Neural cell (in vitro differentiated cells): ENCODE results near the gene CHP1. TPM values are rescaled to one million over a fixed set of nuclear protein-coding genes. Genes with fewer than 3 reads are reported as not detected.

ENCODE experiments used
- H2AFZ ChIP-seq: fragments of 200-600, 300-800 bp; sonication (generic), shearing (Covaris generic); 2 replicates; pipeline ENCODE4 v1.6.0; 2014; ENCODE audit warnings: low read depth, mild to moderate bottlenecking, antibody characterized with exemption, low read length, moderate library complexity
- H3F3A ChIP-seq: fragments of 200-600 bp; shearing (Covaris generic); 2 replicates; pipeline ENCODE4 v1.6.1; 2016; ENCODE audit warnings: mild to moderate bottlenecking, moderate library complexity, mixed read lengths, antibody characterized with exemption, low read length; ENCODE audit not compliant: insufficient read depth, poor library complexity, severe bottlenecking
- H3K27ac ChIP-seq: fragments of 200-600, 300-800 bp; sonication (generic), shearing (Covaris generic); 2 replicates; pipeline ENCODE4 v1.5.1; 2014; ENCODE audit warnings: mild to moderate bottlenecking, low read length, moderate library complexity
- H3K27me3 ChIP-seq: fragments of 300-800, 200-600 bp; sonication (generic), shearing (Covaris generic); 2 replicates; pipeline ENCODE4 v1.6.0; 2014; ENCODE audit warnings: mild to moderate bottlenecking, low read depth, low read length, moderate library complexity; ENCODE audit not compliant: insufficient read depth
- H3K36me3 ChIP-seq: fragments of 300-800, 200-600 bp; sonication (generic), shearing (Covaris generic); 2 replicates; pipeline ENCODE4 v1.5.1; 2014; ENCODE audit warnings: mild to moderate bottlenecking, antibody characterized with exemption, low read length, moderate library complexity; ENCODE audit not compliant: insufficient read depth
- H3K4me2 ChIP-seq: fragments of 300-800, 200-600 bp; sonication (generic), shearing (Covaris generic); 2 replicates; pipeline ENCODE4 v1.6.0; 2014; ENCODE audit warnings: mild to moderate bottlenecking, low read length
- H3K4me3 ChIP-seq: fragments of 300-800, 200-600 bp; sonication (generic), shearing (Covaris generic); 2 replicates; pipeline ENCODE4 v1.5.1; 2014; ENCODE audit warnings: mild to moderate bottlenecking, low read length, moderate library complexity
- H3K79me2 ChIP-seq: fragments of 200-600 bp; shearing (Covaris generic); replicated peaks from 2 replicates; pipeline ENCODE4 v1.6.0; 2014; ENCODE audit warnings: mild to moderate bottlenecking, low read length, moderate library complexity; ENCODE audit not compliant: insufficient read depth
- H3K9ac ChIP-seq: fragments of 300-800, 200-600 bp; sonication (generic), shearing (Covaris generic); 2 replicates; pipeline ENCODE4 v1.6.1; 2016; ENCODE audit warnings: mild to moderate bottlenecking, low read length, mixed read lengths
- H3K9me2 ChIP-seq: fragments of 200-600 bp; shearing (Covaris generic); 2 replicates; pipeline ENCODE4 v1.6.1; 2016; ENCODE audit warnings: mild to moderate bottlenecking, low read length, mixed read lengths; ENCODE audit not compliant: insufficient read depth
- H3K9me3 ChIP-seq: fragments of 200-600, 300-800 bp; sonication (generic), shearing (Covaris generic); 2 replicates; pipeline ENCODE4 v1.6.1; 2016; ENCODE audit warnings: mild to moderate bottlenecking, mixed run types, low read length, moderate library complexity, mixed read lengths
- H4K20me1 ChIP-seq: fragments of 200-600 bp; shearing (Covaris generic); 2 replicates; pipeline ENCODE4 v1.6.1; 2016; ENCODE audit warnings: mild to moderate bottlenecking, mixed run types; ENCODE audit not compliant: insufficient read depth
- EP300 ChIP-seq: fragments of 450-650 bp; conservative IDR thresholded peaks from 2 replicates; pipeline ENCODE4 v1.6.1; 2014; ENCODE audit warnings: antibody characterized with exemption, mild to moderate bottlenecking, moderate library complexity; ENCODE audit not compliant: poor library complexity, severe bottlenecking
- EZH2 ChIP-seq: fragments of 200-600, 300-800 bp; shearing (Covaris generic), sonication (generic); IDR thresholded peaks from 2 replicates; pipeline ENCODE4 v1.6.1; 2014; ENCODE audit warnings: antibody characterized with exemption, low read length, borderline replicate concordance, mild to moderate bottlenecking; ENCODE audit not compliant: insufficient read depth, poor library complexity, severe bottlenecking
- MXI1 ChIP-seq: fragments of 450-650 bp; conservative IDR thresholded peaks from 2 replicates; pipeline ENCODE4 v1.6.1; 2014; ENCODE audit warnings: antibody characterized with exemption, mild to moderate bottlenecking; ENCODE audit not compliant: poor library complexity, severe bottlenecking
- POLR2AphosphoS5 ChIP-seq: IDR thresholded peaks from 2 replicates; pipeline ENCODE4 v1.6.1; 2012
- RAD21 ChIP-seq: fragments of 450-650 bp; conservative IDR thresholded peaks from 2 replicates; pipeline ENCODE4 v1.6.1; 2014; ENCODE audit warnings: antibody characterized with exemption, mild to moderate bottlenecking, moderate library complexity
- SMC3 ChIP-seq: fragments of 450-650 bp; conservative IDR thresholded peaks from 2 replicates; pipeline ENCODE4 v1.6.1; 2014; ENCODE audit warnings: antibody characterized with exemption, mild to moderate bottlenecking, moderate library complexity; ENCODE audit not compliant: poor library complexity
- TAF1 ChIP-seq: IDR thresholded peaks from 2 replicates; pipeline ENCODE4 v1.6.1; 2012; ENCODE audit warnings: low read depth
- polyA plus RNA-seq: library from polyadenylated mRNA; depleted of rRNA; stranded (reverse); fragments of >200 nt; gene quantifications from 2 replicates; pipeline ENCODE4 v1.2.3, GENCODE V29; 2014
- TF ChIP-seq, protein P1 (sequence below): IDR thresholded peaks from 2 replicates; pipeline ENCODE4 v1.6.1; 2012; ENCODE audit warnings: borderline replicate concordance
- TF ChIP-seq, protein P2 (sequence below): fragments of 450-650 bp; IDR thresholded peaks from 2 replicates; pipeline ENCODE4 v1.5.1; 2014; ENCODE audit warnings: antibody characterized with exemption, mild to moderate bottlenecking, moderate library complexity; ENCODE audit not compliant: poor library complexity, severe bottlenecking

Gene CHP1
- polyA plus RNA-seq, 1 donor from 2014 or later, result 24.0 TPM

DNA sequence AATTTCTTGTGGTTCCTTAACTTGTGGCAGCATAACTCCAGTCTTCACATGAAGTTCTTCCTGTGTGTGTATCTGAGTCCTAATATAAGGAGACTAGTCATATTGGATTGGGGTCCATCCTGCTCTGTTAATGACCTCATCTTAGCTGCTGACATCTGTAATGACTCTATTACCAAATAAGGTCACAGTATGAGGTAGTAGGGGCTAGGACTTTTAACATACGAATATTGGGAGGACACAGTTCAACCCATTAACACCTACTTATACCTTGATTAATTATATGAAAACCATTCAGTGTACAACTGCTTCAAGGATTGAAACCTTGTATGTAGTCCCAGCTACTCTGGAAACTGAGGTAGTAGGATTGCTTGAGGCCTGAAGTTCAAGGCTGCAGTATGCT lies 57.4 kb downstream of the CHP1 start:
- no peaks in the 10 kb centered on the region for H3K9me3 ChIP-seq
- TF ChIP-seq MXI1 (no peak), EZH2 (no peak)

DNA sequence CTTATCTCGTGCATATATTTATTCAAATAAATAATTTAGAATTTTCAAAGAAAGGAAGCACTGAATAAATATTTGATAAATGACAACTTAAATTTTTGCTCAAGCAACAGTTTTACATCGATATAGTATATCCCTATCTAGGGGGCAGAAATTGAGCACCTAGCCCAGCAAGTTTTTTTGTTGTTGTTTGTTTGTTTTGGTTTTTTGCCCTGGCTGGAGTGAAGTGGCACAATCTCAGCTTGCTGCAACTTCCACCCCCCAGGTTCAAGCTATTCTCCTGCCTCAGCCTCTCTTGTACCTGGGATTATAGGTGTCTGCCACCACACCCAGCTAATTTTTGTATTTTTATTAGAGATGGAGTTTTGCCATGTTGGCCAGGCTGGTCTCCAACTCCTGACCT lies 58.9 kb downstream of the CHP1 start:
- Histone ChIP-seq H3K4me2 (no peak overlapping the region), H2AFZ (no peak overlapping the region), H3K27ac (no peak overlapping the region), H3K27me3 (no peaks in the 10 kb centered on the region), H3F3A (no peaks in the 10 kb centered on the region), H3K4me3 (no peak overlapping the region), H3K9ac (no peak overlapping the region), H3K9me2 (no peaks in the 10 kb centered on the region), H3K36me3 (peaks cover 8% of the 10 kb centered on the region), H4K20me1 (no peaks in the 10 kb centered on the region), H3K9me3 (no peaks in the 10 kb centered on the region), H3K79me2 (peaks cover 18% of the 10 kb centered on the region)
- no peak for TF ChIP-seq SMC3
- no peak for TF ChIP-seq RAD21
- no peak for TF ChIP-seq EP300
- no peak for TF ChIP-seq POLR2AphosphoS5
- TF ChIP-seq, protein P1, sequence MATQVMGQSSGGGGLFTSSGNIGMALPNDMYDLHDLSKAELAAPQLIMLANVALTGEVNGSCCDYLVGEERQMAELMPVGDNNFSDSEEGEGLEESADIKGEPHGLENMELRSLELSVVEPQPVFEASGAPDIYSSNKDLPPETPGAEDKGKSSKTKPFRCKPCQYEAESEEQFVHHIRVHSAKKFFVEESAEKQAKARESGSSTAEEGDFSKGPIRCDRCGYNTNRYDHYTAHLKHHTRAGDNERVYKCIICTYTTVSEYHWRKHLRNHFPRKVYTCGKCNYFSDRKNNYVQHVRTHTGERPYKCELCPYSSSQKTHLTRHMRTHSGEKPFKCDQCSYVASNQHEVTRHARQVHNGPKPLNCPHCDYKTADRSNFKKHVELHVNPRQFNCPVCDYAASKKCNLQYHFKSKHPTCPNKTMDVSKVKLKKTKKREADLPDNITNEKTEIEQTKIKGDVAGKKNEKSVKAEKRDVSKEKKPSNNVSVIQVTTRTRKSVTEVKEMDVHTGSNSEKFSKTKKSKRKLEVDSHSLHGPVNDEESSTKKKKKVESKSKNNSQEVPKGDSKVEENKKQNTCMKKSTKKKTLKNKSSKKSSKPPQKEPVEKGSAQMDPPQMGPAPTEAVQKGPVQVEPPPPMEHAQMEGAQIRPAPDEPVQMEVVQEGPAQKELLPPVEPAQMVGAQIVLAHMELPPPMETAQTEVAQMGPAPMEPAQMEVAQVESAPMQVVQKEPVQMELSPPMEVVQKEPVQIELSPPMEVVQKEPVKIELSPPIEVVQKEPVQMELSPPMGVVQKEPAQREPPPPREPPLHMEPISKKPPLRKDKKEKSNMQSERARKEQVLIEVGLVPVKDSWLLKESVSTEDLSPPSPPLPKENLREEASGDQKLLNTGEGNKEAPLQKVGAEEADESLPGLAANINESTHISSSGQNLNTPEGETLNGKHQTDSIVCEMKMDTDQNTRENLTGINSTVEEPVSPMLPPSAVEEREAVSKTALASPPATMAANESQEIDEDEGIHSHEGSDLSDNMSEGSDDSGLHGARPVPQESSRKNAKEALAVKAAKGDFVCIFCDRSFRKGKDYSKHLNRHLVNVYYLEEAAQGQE, result no peak
- TF ChIP-seq, protein P2, sequence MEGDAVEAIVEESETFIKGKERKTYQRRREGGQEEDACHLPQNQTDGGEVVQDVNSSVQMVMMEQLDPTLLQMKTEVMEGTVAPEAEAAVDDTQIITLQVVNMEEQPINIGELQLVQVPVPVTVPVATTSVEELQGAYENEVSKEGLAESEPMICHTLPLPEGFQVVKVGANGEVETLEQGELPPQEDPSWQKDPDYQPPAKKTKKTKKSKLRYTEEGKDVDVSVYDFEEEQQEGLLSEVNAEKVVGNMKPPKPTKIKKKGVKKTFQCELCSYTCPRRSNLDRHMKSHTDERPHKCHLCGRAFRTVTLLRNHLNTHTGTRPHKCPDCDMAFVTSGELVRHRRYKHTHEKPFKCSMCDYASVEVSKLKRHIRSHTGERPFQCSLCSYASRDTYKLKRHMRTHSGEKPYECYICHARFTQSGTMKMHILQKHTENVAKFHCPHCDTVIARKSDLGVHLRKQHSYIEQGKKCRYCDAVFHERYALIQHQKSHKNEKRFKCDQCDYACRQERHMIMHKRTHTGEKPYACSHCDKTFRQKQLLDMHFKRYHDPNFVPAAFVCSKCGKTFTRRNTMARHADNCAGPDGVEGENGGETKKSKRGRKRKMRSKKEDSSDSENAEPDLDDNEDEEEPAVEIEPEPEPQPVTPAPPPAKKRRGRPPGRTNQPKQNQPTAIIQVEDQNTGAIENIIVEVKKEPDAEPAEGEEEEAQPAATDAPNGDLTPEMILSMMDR, result no peak
- TF ChIP-seq TAF1, result no peak
- no peak for TF ChIP-seq EZH2
- no peak for TF ChIP-seq MXI1

More for the DNA sequence above, 57.4 kb downstream of the CHP1 start:
- Histone ChIP-seq H4K20me1 (no peaks in the 10 kb centered on the region), H3K4me3 (no peak overlapping the region), H3K27ac (no peak overlapping the region), H3K36me3 (peaks cover 8% of the 10 kb centered on the region), H3F3A (peaks cover 2% of the 10 kb centered on the region), H3K79me2 (peaks cover 29% of the 10 kb centered on the region), H3K9me2 (no peaks in the 10 kb centered on the region), H3K4me2 (no peak overlapping the region), H2AFZ (no peak overlapping the region), H3K9ac (no peak overlapping the region), H3K27me3 (no peaks in the 10 kb centered on the region)
